HPDE6-E6E7 (cell line): ENCODE results near the gene FNDC3B.

Experiments
- DNase-seq: peaks from one replicate; pipeline ENCODE4 v3.0.0; 2011; ENCODE audit warnings: missing footprints; ENCODE audit errors: extremely low spot score

FNDC3B gene

DNA sequence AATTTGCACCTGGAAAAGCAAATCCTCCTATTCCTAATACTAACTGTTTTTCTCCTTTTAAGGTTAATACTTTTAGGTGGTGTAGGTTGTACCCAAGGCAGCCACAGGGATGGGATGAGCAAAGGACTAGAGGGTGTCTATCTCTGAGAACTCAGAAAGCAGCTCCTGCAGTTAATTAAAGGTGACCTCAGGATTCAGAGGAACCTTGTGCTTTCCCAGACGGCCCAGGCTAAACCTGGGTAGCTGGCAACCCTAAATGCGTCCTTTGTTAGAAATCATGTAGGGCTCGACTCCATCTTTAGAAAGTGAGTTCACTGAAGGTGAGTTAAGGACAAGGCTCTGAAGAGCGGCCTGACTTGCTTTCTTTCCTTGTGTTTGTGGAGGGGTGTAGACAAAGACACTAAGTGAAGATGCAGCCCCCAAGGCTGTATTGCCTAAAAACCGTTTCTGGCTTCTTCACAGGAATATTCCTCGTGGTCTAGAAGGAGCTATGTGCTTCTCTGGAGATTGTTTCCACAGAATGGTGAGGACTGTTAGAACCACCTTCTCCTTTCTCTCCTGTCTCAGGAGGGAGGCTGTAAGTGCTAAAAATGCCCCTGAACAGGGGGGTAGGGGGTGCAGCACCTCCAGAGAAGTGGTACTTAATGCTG is 14.9 kb downstream of the FNDC3B start:
- DNase-seq: no peak

DNA sequence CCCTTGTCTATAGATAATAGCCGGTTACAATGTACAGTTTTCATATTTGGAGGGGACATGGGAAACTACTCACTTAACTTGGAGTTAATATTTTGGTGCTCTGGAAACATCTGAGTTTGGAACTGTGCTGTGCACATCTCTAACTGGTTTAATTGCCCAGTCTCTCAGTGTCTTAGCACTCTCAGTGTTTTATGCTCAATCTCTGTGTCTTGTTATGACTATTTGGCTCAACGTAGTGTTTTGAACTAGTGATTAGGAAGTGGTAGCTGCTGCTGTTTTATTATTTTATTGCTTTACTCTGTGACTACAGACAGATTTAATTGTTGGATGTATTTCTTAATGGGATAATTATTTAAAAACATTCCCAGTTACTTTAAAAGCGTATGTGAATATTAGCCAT is 17.0 kb downstream of the FNDC3B start:
- no peak for DNase-seq

DNA sequence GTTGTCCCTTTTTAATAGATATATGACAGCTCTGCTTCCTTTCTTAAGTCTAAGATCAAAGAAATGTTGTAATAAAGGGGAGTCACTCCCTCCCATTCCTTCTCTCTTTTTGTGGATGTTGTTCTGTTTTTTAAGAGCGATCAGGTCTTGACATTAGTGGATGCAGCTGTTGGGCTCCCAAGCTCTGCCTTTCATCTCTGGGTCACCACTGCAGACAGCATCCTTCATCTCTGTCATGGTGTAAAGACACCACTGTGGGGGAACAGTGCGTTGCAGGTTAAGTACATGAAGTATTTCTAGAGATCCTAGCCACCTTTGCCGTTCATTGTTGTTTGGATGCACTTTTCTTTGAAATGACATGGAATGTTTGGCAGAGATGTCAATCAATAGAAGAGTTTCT is 17.7 kb downstream of the FNDC3B start:
- no peak for DNase-seq

DNA sequence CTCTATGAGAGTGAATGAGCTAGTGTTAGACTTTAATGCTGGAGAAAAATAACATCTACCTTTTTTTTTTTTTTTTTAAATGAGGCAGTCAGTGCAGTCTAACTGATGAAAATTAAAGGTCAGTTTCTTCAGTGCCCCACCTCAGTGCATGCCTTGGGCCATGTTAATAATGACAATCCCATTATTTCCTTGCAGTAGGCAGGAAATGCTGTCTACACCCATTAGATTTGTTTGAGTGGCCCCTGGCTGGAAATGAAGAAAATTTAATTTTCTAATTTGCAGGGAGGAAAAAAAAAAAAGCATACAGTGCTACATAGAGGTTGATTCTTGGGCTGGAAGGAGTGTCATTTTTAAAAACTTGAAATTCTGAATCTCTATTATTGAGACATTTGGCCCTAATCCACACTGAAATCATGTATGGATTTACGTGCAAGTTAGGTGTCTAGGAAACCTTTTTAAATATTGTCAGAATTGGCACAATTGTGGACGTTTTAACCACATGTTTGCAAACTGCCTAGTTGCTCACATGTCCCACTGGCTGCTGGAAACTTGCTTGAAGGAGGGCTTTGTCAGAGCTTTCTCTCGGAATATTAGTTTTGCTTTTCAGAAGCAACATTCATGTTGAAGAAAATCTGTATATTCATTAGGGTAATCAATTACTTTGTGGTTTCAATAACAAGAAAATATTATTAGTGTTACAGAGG is 18.4 kb downstream of the FNDC3B start:
- DNase-seq: no peak

DNA sequence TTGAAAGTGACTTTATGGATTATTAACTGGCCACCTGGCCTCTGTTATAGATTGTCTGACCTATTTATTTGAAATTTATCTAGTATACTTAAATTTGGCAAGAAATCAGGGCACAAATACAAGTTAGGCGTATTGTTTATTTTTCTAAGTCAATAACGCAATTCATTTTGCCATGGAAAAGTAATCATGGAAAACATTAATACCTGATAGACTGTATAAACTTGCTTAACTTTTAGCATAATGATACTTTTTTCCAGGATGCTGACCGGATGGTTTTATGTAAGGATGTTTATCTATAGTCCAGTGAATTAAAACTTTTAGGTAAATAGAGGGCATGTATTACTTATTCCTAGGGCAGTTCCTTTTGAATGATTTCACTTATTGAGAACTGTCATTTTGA is 20.2 kb downstream of the FNDC3B start:
- no peak for DNase-seq

DNA sequence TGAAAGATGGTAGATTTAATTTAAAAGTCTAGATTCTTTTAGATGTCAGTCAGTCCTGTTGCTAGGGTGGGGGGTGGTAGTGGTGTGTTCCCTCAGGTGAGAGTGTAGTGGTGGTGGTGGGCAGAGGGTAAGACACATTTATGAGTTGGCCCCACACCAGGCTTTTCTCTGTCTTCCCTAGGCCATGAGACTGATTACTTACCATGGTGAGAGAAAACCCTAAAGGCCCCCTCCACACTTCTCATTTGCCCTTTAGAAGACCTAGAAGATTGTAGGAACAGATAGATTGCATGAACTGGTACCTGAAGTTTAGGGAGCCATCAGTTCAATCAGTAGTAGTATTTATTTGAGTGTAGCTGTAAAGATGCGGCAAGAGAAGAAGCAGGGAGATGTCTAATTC is 20.9 kb downstream of the FNDC3B start:
- DNase-seq: no peak

DNA sequence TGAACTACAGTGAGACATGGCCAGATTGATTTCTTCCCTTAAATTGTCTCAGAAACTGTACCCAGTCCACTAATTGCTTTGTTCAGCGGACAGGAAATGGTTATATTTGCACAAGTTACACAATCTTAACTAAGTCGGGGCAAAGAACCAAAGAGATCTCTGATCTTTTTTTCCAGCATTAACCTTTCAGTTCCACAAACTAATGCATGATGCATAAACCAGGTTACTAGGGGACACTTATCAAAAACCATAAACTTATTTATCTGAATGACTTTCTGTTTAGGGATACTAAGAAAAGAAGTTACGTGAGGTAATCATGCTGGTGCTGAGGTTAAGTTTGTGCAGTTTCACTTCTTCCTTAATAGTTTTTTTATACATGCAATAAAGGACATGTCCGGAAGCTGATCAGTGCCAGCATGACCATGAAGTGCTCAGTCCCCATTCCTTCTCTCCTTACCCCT is 22.4 kb downstream of the FNDC3B start:
- DNase-seq: no peak

DNA sequence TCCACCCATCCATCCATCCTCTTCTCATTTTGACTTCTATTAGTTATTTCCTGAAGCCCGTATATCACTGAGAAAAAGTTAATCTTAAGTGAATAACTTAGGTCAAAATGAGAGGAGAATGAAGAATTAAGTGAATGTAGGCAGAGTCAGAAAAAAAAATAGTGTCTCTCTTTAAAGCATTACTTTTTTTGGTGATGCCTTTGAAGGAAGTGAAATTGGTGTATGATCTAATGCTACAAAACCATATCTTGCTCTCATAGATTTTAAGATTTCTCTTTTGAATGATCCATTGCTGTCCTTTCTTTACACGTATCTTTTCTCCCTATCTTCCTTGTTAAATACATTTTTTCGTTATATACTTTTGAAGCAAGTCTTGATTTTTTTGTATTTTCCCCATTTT is 23.4 kb downstream of the FNDC3B start:
- DNase-seq: no peak

DNA sequence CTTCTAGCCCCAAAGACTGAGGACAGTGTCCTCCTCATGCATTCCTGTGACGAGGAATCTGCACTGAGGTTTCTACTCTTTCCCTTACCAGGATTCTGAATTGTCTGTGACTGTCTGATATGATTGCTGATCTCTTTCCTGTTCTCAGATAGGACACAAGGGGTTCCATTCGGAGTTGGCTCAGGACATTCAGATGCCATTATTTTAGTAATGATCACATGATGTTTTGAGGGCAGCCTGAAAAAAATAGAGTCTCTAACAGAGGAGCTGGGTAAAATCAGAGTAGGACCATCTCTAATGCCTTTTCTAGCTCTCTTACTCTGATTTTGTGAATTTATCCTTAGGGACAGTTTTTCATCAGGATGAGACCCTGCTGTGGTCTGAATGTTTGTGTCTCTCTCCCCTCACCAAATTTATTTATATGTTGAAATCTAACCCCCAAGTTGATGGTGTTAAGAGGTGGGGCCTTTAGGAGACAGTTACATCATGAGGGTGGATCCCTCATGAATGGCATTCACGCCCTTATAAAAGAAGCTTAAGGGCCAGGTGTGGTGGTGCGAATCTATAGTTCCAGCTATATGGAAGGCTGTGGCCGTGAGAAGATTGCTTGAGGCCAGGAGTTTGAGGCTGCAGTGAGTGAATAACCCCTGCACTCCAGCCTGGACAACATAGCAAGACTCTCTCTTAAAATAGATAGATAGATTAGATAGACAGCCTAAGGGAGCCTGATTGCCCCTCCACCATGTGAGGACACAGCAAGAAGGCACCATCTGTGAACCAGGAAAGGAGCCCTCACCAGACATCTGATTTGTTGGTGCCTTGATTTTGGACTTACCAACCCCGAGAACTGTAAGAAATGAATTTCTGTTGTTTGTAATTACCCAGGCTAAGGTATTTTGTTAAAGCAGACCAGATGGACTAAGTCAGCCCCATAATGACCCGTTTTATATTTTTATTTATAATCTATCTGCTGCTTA is 24.4 kb downstream of the FNDC3B start:
- DNase-seq: no peak

DNA sequence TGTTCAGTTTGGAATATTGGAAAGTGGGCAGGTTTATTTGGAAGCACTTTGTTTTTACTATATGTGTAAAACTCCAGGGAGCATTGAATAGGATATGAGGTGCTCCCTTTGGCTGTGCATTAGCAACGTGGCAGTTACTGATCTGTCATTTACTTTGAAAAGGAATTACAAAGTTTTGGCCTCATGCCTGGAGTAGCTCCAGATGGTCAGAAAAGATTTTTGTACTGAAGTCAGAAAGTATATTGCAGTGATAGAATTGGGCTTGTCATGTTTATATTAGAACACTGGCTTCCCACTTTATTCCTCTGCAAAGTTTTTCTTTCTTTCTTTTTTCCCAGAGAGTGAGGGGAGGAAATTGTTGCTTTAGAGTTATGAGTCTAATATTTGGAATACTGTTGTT is 26.1 kb downstream of the FNDC3B start:
- no peak for DNase-seq

DNA sequence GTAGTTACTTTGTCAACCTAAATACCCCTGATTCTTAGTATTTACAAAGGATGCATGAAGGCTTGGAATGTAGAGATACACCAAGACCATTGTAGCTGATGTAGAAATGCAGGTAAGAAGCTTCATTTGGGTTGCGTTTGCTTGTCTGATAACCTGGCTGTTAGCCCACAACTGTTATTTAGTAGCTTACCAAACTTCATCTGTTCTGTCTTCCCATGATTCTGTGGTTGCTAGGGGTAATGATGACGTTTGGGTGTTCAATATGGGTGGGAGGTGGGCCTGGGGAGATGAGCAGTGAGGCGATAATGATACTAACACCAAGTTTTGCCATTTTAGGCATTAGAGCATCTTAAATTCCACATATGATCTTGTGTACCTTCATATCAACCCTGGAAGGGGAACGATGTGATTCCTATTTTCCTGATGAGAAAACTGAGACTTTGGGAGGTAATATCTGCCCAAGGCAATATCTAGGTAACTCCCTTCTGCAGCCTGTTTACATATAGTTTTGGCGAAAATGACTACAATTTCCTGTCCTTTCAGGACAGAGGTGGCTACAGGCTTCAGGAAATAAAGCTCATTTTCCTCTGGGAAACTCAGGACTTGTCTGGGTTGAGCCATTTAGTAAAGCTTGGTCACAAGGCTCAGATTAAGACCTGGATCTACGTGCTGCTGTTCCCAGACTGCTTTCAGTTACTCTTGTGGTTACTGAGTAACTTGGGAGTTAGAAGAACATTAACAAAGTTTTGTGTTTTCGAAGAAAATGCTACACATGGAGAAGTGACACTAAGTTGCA is 26.8 kb downstream of the FNDC3B start:
- no peak for DNase-seq

DNA sequence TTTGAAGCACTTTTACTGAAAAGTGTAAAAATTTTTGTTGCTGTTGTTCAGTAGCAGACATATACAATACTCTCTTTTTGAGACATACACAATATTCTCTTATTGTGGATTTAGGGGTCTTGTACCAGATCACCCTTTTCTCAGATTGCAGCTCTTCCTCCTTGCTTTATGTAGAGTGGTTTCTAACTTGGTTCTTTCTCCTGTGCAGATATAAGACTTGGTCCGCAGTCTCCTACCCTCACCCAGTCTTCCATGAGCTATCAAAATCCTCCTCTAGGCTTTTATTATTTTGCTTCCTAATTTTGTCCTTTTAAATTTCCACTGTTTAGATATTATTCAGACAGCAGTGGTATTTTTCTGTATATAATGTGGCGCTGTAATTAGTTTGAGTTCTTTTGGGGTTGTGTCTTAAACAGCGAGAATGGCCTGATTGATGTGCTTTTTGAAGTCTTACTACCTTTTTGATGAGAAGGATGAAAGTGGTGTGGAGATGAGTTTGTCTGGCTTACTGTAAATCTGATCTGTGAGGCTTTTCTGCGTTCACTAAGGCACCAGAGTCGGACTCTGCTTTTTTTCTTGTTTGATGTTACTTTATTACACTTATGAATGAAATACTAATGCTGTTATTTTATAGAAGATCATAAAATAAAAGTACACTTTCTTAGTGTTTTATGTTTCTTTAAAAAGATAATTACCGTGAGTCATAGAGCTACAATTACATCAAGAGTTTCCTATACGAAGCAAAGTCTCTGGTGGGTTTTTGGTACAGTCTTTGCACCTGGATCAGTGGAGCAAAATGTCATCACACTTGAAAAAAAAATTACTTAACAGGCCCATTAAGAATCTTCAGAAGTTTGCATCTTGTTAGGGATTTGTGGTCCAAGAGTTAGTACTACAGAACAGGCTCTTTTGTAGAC is 27.8 kb downstream of the FNDC3B start:
- no peak for DNase-seq

DNA sequence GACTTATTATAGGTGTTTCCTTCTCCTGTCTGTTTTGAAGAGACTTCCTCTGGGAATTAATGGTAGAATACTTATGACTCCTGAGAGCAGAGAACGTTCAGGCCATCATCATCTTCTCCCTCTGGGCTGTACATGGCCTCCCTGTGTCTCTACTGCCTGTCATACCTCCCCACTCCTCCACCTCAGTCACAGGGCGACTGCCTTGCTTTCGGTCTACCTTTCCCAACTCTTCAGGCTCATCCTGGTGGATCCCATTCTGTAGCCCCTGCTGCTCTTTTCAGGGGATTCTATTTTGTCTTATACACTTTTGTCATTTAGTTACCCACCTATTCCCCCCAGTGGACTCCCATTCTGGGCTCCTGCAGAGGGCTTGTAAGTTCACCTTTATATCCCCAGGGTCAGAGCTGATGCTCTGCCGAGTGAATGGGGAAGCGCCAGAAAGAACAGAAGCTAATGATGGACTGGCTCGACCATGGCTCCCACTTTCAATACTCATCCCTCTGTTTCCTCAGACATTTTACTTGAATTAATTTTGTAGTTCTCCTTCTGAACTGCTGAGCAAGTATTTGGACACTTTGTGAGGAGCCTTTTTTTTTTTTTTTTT is 28.6 kb downstream of the FNDC3B start:
- DNase-seq: no peak

DNA sequence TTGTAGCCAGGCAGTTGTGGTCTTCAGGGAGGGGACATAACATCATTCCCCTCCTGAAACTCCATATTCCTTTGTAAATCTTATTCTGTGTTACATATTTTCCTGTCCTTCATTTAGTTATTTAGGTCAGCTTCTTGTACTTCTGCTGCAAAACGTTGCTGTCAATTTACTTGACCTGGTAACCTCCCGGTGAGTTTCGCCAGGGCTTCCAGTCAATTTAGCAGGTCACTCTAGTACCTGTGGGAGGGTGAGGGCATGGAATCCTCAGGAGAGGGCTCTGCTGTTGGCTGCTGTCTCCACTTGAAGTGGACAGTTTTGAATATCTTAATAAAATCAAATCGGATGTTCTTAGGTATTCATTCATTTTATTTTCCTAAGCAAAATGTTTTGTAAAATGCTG is 29.6 kb downstream of the FNDC3B start:
- DNase-seq: no peak

DNA sequence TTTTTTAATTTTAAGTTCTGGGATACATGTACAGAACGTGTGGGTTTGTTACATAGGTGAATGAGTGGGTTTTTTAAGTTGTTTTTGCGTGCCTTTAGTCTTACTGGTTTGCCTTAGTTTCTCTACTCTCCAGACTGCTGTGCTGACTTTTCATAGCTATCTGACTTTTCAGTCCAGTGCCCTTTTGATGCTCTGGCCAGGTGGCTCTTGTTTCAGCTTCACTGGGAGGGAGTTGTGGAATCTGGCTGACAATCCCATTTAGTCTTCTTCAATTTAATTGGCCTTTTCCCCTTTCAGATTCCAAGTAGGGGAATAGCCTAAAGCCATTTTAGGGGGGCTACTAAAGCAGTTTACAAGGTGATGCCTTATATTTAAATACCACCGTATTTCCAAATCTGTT is 30.1 kb downstream of the FNDC3B start:
- DNase-seq: no peak

DNA sequence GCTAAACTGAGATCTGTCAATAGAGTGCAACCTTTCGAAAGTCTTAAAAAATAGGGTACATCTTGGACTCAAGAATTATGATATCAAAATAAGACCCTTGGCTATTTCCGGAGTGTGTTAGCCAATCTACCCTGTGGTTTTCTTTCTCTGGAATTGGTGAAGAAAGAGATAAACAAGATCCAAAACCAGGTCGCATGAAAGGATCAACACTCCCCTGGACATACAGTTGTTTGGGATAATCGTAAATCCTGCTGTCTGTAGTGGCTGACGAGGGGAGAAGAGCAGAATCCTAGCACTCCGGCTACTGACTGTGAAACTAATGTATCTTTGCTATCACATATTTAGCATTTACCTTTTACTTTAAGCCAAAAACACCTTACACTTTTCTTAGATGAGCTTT is 30.9 kb downstream of the FNDC3B start:
- DNase-seq: no peak

DNA sequence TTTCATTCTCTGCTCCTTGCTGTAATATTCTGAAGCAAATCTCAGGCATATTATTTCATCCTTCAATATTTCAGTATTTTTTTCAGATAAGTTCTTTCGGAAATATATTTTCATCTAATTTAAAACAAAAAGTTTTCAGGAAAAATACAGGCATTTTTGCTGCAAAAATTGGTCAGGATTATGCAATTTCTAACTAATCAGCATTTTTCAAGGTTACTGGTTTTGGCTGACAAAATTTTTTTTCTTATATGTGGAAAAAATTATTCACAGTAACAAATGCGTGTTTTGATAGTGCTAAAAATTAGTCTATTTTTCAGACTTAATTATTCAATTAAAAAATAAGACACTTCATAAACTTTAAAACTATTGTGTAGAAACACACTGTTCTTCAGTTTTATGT is 31.4 kb downstream of the FNDC3B start:
- no peak for DNase-seq

DNA sequence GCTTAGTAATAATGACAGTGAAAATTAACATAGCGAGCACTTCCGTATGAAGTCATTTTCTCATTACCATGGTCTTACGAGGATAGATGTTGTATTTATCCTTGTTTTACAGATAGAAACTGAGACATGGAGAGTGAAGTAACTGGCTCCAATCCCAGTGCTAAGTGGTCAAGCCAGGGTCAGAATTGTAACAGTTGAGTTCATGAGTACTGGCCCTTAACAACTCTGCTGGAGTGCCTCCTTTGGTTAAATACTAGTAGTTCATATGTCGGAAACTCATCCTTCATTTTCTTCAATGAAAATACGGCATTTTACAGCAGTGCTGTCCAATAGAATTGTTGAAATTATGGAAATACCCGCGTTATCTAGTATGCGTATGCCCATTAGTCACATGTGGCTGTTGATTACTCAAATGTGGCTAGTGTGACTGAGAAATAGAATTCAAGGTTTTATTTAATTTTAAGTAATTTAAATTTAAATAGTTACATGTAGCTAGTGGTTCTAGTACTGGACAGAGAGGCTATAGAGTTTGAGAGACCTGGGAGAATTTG is 32.5 kb downstream of the FNDC3B start:
- no peak for DNase-seq

DNA sequence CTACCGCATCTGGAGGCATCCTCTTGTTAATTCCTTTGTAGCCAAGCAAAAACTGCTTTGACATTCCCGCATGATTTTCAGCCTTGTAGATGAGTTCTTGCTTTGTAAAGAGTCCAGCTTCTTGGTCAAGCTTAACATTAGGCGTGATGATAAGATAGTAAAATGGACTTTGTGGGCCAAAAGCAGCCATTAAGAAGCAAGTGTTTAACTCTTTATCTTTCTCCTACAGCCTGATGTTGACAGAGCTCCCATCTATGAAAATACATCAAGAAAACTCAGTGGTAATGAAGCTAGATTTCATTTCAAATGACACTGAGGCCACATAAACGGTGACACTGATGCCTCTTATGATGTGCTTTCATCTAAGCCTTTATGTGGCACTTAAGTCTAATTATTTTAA is 33.2 kb downstream of the FNDC3B start:
- DNase-seq: no peak
